Naive B cell (primary cell): ENCODE results near the gene CDK10. TPM values are rescaled to one million over a fixed set of nuclear protein-coding genes. Genes with fewer than 3 reads are reported as not detected.
"Not testable (repeated sequence)": the region's sequence is repeated elsewhere in the genome, so short reads cannot be mapped to it uniquely, and the experiment has no call there.

ENCODE experiments used
- ATAC-seq, 2 donors: fragments of 150-1000 bp; cut with Tn5 transposase; 2 replicates each; pipeline ENCODE4 v1.10.0; 2021; ENCODE audit warnings: low read depth in 2 of 2, mild to moderate bottlenecking in 2 of 2, moderate library complexity in 2 of 2
- DNase-seq: peaks from one replicate; pipeline ENCODE4 v3.0.0; 2022
- H3K27ac Mint-ChIP-seq, 6 donors: one replicate each; pipeline ENCODE4 v1.8.0; 2020 to 2022; ENCODE audit warnings: mild to moderate bottlenecking in 6 of 6, mixed read lengths in 6 of 6, moderate library complexity in 5 of 6, inconsistent platforms in 2 of 6
- H3K27me3 Mint-ChIP-seq, 3 donors: one replicate each; pipeline ENCODE4 v1.8.0; 2021 to 2022; ENCODE audit warnings: mixed read lengths in 3 of 3, mild to moderate bottlenecking in 1 of 3
- H3K36me3 Mint-ChIP-seq, 2 donors: one replicate each; pipeline ENCODE4 v1.8.0; 2020 to 2022; ENCODE audit warnings: mixed read lengths in 2 of 2, inconsistent platforms in 1 of 2, mild to moderate bottlenecking in 1 of 2
- H3K4me1 Mint-ChIP-seq, 3 donors: one replicate each; pipeline ENCODE4 v1.8.0; 2020 to 2022; ENCODE audit warnings: mixed read lengths in 3 of 3, inconsistent platforms in 1 of 3, mild to moderate bottlenecking in 1 of 3, moderate library complexity in 1 of 3
- H3K4me3 Mint-ChIP-seq, 8 donors: one replicate each; pipeline ENCODE4 v1.8.0; 2020 to 2022; ENCODE audit warnings: mild to moderate bottlenecking in 8 of 8, mixed read lengths in 8 of 8, moderate library complexity in 8 of 8, inconsistent platforms in 2 of 8
- H3K9me3 Mint-ChIP-seq, 7 donors: one replicate each; pipeline ENCODE4 v1.8.0; 2020 to 2022; ENCODE audit warnings: mixed read lengths in 7 of 7, mild to moderate bottlenecking in 5 of 7, inconsistent platforms in 2 of 7, moderate library complexity in 1 of 7
- polyA plus RNA-seq, 6 donors: library from polyadenylated mRNA; unstranded; fragments of 300-500 nt; fragmentation: Illumina TruSeq; gene quantifications; one replicate each; pipeline ENCODE4 v1.2.3, GENCODE V29; 2021; ENCODE audit warnings: low read depth in 6 of 6

CDK10 gene
- polyA plus RNA-seq, 6 donors from 2014 or later = 16.7 to 27.7 (median 19.6) TPM

GRCh38 chr16:89656435-89657121 is 29.9 kb upstream of the CDK10 start:
- Mint-ChIP-seq H3K27me3 (no peaks in the 10 kb centered on the region), H3K4me3 (peak overlapping the region; percentile 74 to 93 (median 86)), H3K27ac (peak overlapping the region in 5 of 6 donors; percentile 84 to 92 (median 90)), H3K36me3 (peaks cover 0 to 5% of the 10 kb centered on the region in 2 donors), H3K9me3 (no peaks in the 10 kb centered on the region), H3K4me1 (peaks cover 16 to 34% (median 28%) of the 10 kb centered on the region in 3 donors)
- DNase-seq = no peak
- ATAC-seq = no peak

GRCh38 chr16:89657442-89658220 is 28.9 kb upstream of the CDK10 start, which contains the start of the genes CHMP1A and SPATA33:
TSS of gene CHMP1A (minus strand) at chr16:89657708. CDS start at chr16:89657588, 120 bp downstream.
TSS of gene SPATA33 (plus strand) at chr16:89657836. CDS start at chr16:89657912, 76 bp downstream.
- Mint-ChIP-seq H3K9me3 (no peaks in the 10 kb centered on the region), H3K36me3 (peaks cover 0 to 6% of the 10 kb centered on the region in 2 donors), H3K27me3 (no peaks in the 10 kb centered on the region), H3K4me3 (peak within 1 kb of the TSS; percentile 82 to 93 (median 89)), H3K4me1 (peaks cover 16 to 34% (median 28%) of the 10 kb centered on the region in 3 donors), H3K27ac (peak within 1 kb of the TSS; percentile 89 to 97 (median 92))
- ATAC-seq = peak; percentile 93 to 94
- peak; percentile 94 for DNase-seq

DNA sequence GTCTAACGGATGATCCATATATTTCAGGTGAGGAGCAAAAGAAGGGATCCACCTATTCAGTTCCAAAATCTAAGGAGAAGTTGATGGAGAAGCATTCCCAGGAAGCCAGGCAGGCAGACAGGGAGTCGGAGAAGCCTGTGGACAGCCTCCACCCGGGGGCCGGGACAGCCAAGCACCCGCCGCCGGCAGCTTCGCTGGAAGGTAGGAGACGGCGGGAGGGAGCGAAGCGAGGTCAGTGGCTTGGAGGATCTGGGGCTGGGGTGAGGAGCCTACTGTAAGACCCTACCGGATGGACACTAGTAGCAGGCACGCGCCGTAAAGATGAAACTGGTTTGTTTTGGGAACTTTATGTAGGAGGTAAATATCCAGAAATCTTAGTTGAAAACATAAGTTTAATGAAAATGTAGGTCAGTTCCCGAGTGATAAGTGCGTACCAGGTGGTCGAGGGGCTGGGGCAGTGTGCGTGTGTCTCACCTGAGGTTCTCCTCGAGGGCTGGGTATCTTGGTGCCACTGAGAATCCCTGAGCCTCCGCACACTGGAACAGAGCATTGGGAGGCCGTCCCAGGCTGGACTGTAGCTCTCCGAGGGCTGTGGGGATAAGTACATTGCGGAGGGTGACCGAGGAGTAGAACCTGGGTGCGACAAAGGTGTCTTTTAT is 28.1 kb upstream of the CDK10 start:
- ATAC-seq = no peak

DNA sequence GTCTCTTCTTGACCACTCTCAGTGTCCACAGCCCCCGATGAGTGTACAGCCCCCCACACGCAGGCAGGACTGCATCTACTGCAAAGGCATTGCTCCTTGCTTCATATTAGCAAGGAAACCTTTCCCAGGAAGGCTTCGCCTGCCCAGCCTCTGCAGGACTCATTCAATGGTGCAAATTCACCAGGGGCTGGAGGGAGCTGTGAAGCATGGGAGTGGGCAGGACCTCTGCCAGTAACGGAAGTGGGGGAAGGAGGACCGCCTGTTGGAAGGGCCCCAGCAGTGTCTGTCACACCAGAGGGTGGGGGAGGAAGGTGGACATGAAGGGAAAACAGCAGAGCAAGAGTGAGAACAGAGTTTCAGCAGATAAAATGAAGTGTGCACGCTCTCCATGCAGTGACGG is 26.3 kb upstream of the CDK10 start:
- H3K27ac Mint-ChIP-seq = peak overlapping the region in 1 of 6 donors; percentile 80
- no peaks in the 10 kb centered on the region for H3K9me3 Mint-ChIP-seq
- peaks cover 16 to 26% (median 24%) of the 10 kb centered on the region in 3 donors for H3K4me1 Mint-ChIP-seq
- peaks cover 0 to 6% of the 10 kb centered on the region in 2 donors for H3K36me3 Mint-ChIP-seq
- DNase-seq = no peak
- H3K4me3 Mint-ChIP-seq = peak overlapping the region in 3 of 8 donors; percentile 25 to 73 (median 60)
- ATAC-seq = no peak
- no peaks in the 10 kb centered on the region for H3K27me3 Mint-ChIP-seq

More for the DNA sequence above, 28.1 kb upstream of the CDK10 start:
- no peak for DNase-seq
- peaks cover 0 to 6% of the 10 kb centered on the region in 2 donors for H3K36me3 Mint-ChIP-seq
- peak overlapping the region; percentile 59 to 97 (median 90) for H3K27ac Mint-ChIP-seq
- no peaks in the 10 kb centered on the region for H3K27me3 Mint-ChIP-seq
- H3K4me1 Mint-ChIP-seq = peaks cover 16 to 34% (median 28%) of the 10 kb centered on the region in 3 donors
- H3K4me3 Mint-ChIP-seq = peak overlapping the region; percentile 82 to 93 (median 89)
- no peaks in the 10 kb centered on the region for H3K9me3 Mint-ChIP-seq

DNA sequence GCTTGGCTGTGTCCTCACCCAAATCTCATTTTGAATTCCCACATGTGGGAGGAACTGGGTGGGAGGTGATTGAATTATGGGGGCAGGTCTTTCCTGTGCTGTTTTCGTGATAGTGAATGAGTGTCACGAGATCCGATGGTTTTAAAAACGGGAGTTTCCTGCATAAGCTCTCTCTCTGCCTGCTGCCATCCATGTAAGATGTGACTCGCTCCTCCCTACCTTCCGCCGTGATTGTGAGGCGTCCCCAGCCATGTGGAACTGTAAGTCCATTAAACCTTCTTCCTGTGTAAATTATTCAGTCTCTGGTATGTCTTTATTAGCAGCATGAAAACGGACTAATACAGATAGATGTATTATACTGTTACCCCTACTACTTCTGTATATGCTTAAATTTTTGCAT is 25.3 kb upstream of the CDK10 start:
- Mint-ChIP-seq H3K4me3 (peak overlapping the region in 2 of 8 donors; percentile 48 to 71), H3K27ac (peak overlapping the region in 1 of 6 donors; percentile 50), H3K36me3 (peaks cover 0 to 6% of the 10 kb centered on the region in 2 donors), H3K9me3 (no peaks in the 10 kb centered on the region), H3K4me1 (peaks cover 13 to 16% (median 15%) of the 10 kb centered on the region in 3 donors), H3K27me3 (no peaks in the 10 kb centered on the region)
- no peak for DNase-seq
- no peak for ATAC-seq

GRCh38 chr16:89664238-89664637 is 22.3 kb upstream of the CDK10 start:
- H3K27me3 Mint-ChIP-seq, DNase-seq, H3K36me3 Mint-ChIP-seq, H3K27ac Mint-ChIP-seq, ATAC-seq, H3K4me1 Mint-ChIP-seq, H3K9me3 Mint-ChIP-seq, H3K4me3 Mint-ChIP-seq: not testable (repeated sequence)

GRCh38 chr16:89667000-89667399 is 19.5 kb upstream of the CDK10 start:
- H3K36me3 Mint-ChIP-seq, ATAC-seq, H3K9me3 Mint-ChIP-seq, DNase-seq, H3K4me3 Mint-ChIP-seq, H3K27me3 Mint-ChIP-seq, H3K4me1 Mint-ChIP-seq, H3K27ac Mint-ChIP-seq: not testable (repeated sequence)

GRCh38 chr16:89667633-89668032 is 18.9 kb upstream of the CDK10 start:
- H3K27ac Mint-ChIP-seq = no peak overlapping the region
- peaks cover 0 to 4% (median 0%) of the 10 kb centered on the region in 7 donors for H3K9me3 Mint-ChIP-seq
- H3K36me3 Mint-ChIP-seq = no peaks in the 10 kb centered on the region

DNA sequence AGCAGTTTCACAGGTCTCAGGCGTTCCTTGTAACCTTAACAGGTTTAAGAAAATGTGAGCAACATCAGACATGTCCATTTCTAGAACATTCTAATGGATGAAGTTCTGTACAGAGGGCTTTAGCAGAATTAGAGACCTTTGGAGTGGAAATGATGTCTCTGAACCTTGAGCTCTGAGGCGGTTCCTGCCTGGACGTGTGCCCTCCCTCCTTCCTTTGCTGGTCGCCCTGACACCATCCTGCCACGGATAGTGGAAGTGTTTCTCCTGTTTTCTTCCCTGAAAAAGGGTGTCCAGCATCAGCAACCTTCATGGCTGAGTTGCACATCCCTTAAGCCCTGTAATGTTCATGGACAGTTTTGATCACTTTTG is 17.7 kb upstream of the CDK10 start:
- no peaks in the 10 kb centered on the region for H3K27me3 Mint-ChIP-seq
- no peak for ATAC-seq
- DNase-seq = no peak
- no peak overlapping the region for H3K4me3 Mint-ChIP-seq
- H3K4me1 Mint-ChIP-seq = peaks cover 0 to 5% (median 0%) of the 10 kb centered on the region in 3 donors
- H3K27ac Mint-ChIP-seq = peak overlapping the region in 2 of 6 donors; percentile 65 to 68
- H3K9me3 Mint-ChIP-seq = peaks cover 0 to 4% (median 0%) of the 10 kb centered on the region in 7 donors
- no peaks in the 10 kb centered on the region for H3K36me3 Mint-ChIP-seq

More at GRCh38 chr16:89667633-89668032, 18.9 kb upstream of the CDK10 start:
- no peaks in the 10 kb centered on the region for H3K27me3 Mint-ChIP-seq
- peaks cover 0 to 5% (median 0%) of the 10 kb centered on the region in 3 donors for H3K4me1 Mint-ChIP-seq
- ATAC-seq (no peak), DNase-seq (no peak)
- H3K4me3 Mint-ChIP-seq = no peak overlapping the region

DNA sequence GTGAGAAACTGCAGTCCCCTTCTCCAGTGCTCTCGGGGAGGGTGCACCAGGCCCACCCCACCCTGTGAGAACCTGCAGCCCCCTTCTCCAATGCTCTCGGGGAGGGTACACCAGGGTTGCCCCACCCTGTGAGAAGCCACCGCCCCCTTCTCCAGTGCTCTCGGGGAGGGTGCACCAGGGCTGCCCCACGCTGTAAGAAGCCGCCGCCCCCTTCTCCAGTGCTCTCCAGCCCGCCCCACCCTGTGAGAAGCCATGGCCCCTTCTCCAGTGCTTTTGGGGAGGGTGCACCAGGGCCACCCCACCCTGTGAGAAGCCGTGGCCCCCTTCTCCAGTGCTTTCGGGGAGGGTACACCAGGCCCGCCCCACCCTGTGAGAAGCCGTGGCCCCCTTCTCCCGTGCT is 16.7 kb upstream of the CDK10 start:
- Mint-ChIP-seq H3K27me3 (no peaks in the 10 kb centered on the region), H3K4me3 (no peak overlapping the region), H3K36me3 (no peaks in the 10 kb centered on the region), H3K27ac (no peak overlapping the region), H3K9me3 (peaks cover 0 to 4% (median 0%) of the 10 kb centered on the region in 7 donors), H3K4me1 (peaks cover 0 to 5% (median 0%) of the 10 kb centered on the region in 3 donors)
- DNase-seq (no peak), ATAC-seq (no peak)

- DNase-seq (no peak), ATAC-seq (no peak)
- H3K4me1 Mint-ChIP-seq = peaks cover 0 to 5% (median 0%) of the 10 kb centered on the region in 3 donors
- H3K4me3 Mint-ChIP-seq = no peak overlapping the region
- peaks cover 0 to 4% (median 0%) of the 10 kb centered on the region in 7 donors for H3K9me3 Mint-ChIP-seq
- no peaks in the 10 kb centered on the region for H3K27me3 Mint-ChIP-seq
- H3K27ac Mint-ChIP-seq = peak overlapping the region in 1 of 6 donors; percentile 49
- H3K36me3 Mint-ChIP-seq = no peaks in the 10 kb centered on the region
Measured at GRCh38 chr16:89670496-89671431, 15.7 kb upstream of the CDK10 start.

DNA sequence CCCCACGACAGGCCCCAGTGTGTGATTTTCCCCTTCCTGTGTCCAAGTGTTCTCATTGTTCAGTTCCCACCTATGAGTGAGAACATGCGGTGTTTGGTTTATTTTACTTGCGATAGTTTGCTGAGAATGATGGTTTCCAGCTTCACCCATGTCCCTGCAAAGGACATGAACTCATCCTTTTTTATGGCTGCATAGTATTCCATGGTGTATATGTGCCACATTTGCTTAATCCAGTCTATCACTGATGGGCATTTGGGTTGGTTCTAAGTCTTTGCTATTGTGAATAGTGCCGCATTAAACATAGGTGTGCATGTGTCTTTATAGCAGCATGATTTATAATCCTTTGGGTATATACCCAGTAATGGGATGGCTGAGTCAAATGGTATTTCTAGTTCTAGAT is 14.9 kb upstream of the CDK10 start:
- H3K27ac Mint-ChIP-seq, H3K9me3 Mint-ChIP-seq, DNase-seq, H3K27me3 Mint-ChIP-seq, H3K36me3 Mint-ChIP-seq, H3K4me1 Mint-ChIP-seq, ATAC-seq, H3K4me3 Mint-ChIP-seq: not testable (repeated sequence)
